K562 (cell line): Measurements from ENCODE around the gene CLIC5. TPM values are rescaled to one million over a fixed set of nuclear protein-coding genes. Genes with fewer than 3 reads are reported as not detected.

Experiments
- ATAC-seq: fragments of 200-7000 bp; cut with Tn5 transposase; 3 replicates; pipeline ENCODE4 v1.9.1; 2020; ENCODE audit warnings: moderate library complexity
- BruUV-seq: library from RNA; stranded (reverse); fragments of 400-500 nt; replicated peaks from 2 replicates; lab custom pipeline; 2021; lab: Mats Ljungman, UMichigan
- CTCF ChIA-PET: fragments of 300-600 bp; formaldehyde crosslinking; extraction: SDS; loops from one replicate; lab custom pipeline; 2021; ENCODE audit warnings: low intra/inter-chr PET ratio; lab: Yijun Ruan, JAX
- POLR2A ChIA-PET: fragments of 300-600, 350-650 bp; sonication (Branson Sonifier 250); formaldehyde crosslinking; extraction: SDS; loops from one replicate; lab custom pipeline; 2021; ENCODE audit warnings: antibody characterized with exemption, inconsistent platforms; lab: Yijun Ruan, JAX
- DNase-seq, 4 experiments: peaks; one replicate each; pipeline versions ENCODE4 v3.0.0 to v3.0.0-alpha.2; 2011 to 2018; ENCODE audit warnings: low spot score in 3 of 4, mixed read lengths in 3 of 4; ENCODE audit errors: extremely low read depth in 1 of 4
- FAIRE-seq: peaks from 2 replicates; lab custom pipeline; 2011; peaks lifted over from hg19 to GRCh38; lab: Jason Lieb, UNC
- H2AFZ ChIP-seq: 2 replicates; pipeline ENCODE4 v1.6.0; 2011; ENCODE audit warnings: low read depth, low read length, control low read depth, inconsistent platforms
- H3K27ac ChIP-seq: fragments of 200-600 bp; 3 replicates; pipeline ENCODE4 v1.8.0; 2011; ENCODE audit warnings: low read depth, mild to moderate bottlenecking, control low read depth, inconsistent platforms, low read length, moderate library complexity, mixed read lengths; ENCODE audit errors: extremely low read depth
- H3K27me3 ChIP-seq, 2 experiments: fragments of 300-600 bp in 1 of 2; 2 replicates in 1 of 2; 3 replicates in 1 of 2; pipeline versions ENCODE4 v1.6.0 to v1.8.0; 2011; ENCODE audit warnings: inconsistent platforms in 2 of 2, low read length in 2 of 2, mild to moderate bottlenecking in 1 of 2, mixed read lengths in 1 of 2, moderate library complexity in 1 of 2; ENCODE audit not compliant: control insufficient read depth in 2 of 2, insufficient read depth in 2 of 2
- H3K36me3 ChIP-seq: fragments of 300-600 bp; 3 replicates; pipeline ENCODE4 v1.8.0; 2011; ENCODE audit warnings: mild to moderate bottlenecking, low read length, inconsistent platforms; ENCODE audit not compliant: control insufficient read depth, insufficient read depth
- H3K4me1 ChIP-seq, 2 experiments: fragments of 200-600 bp in 1 of 2; replicated peaks in 1 of 2; 2 replicates in 1 of 2; 3 replicates in 1 of 2; pipeline versions ENCODE4 v1.5.1 to v1.8.0; 2011; ENCODE audit warnings: inconsistent platforms in 2 of 2, low read length in 2 of 2, mild to moderate bottlenecking in 1 of 2, mixed read lengths in 1 of 2, moderate library complexity in 1 of 2; ENCODE audit not compliant: control insufficient read depth in 2 of 2, insufficient read depth in 2 of 2
- H3K4me2 ChIP-seq: 2 replicates; pipeline ENCODE4 v1.6.1; 2011; ENCODE audit warnings: low read length, control low read depth, inconsistent platforms, mixed read lengths; ENCODE audit not compliant: insufficient read depth
- H3K4me3 ChIP-seq: fragments of 200-600 bp; sonication (generic), shearing (Covaris generic); 2 replicates; pipeline ENCODE4 v1.5.1; 2016; ENCODE audit warnings: control low read depth, inconsistent platforms
- H3K79me2 ChIP-seq: fragments of 200-600 bp; 3 replicates; pipeline ENCODE4 v1.8.0; 2011; ENCODE audit warnings: low read length, inconsistent platforms; ENCODE audit not compliant: control insufficient read depth, insufficient read depth
- H3K9ac ChIP-seq, 2 experiments: 2 replicates each; pipeline versions ENCODE4 v1.6.0 to v1.6.1; 2011; ENCODE audit warnings: low read depth in 2 of 2, low read length in 2 of 2, control low read depth in 1 of 2, inconsistent platforms in 1 of 2, mild to moderate bottlenecking in 1 of 2, mixed read lengths in 1 of 2; ENCODE audit not compliant: insufficient read depth in 1 of 2
- H3K9me1 ChIP-seq: one replicate; pipeline ENCODE4 v1.6.0; 2011; ENCODE audit warnings: inconsistent platforms, mild to moderate bottlenecking, low read length, moderate library complexity; ENCODE audit not compliant: control insufficient read depth, insufficient read depth
- H3K9me3 ChIP-seq: replicated peaks from 2 replicates; pipeline ENCODE4 v1.5.1; 2011; ENCODE audit warnings: low read depth, low read length, inconsistent platforms; ENCODE audit not compliant: control insufficient read depth, insufficient read depth
- H4K20me1 ChIP-seq: replicated peaks from 2 replicates; pipeline ENCODE4 v1.6.1; 2011; ENCODE audit warnings: low read length, inconsistent platforms, mixed read lengths; ENCODE audit not compliant: control insufficient read depth, insufficient read depth
- ADNP ChIP-seq: fragments of 200-800 bp; sonication (Bioruptor generic); IDR thresholded peaks from 2 replicates; pipeline ENCODE4 v1.6.1; 2016; ENCODE audit warnings: missing genetic modification characterization, missing compliant biosample characterization
- AFF4 ChIP-seq: sonication (generic); formaldehyde crosslinking; IDR thresholded peaks from 2 replicates; pipeline ENCODE4 v1.8.0; 2023; ENCODE audit warnings: mild to moderate bottlenecking, missing genetic modification reagents
- CHD2 ChIP-seq: IDR thresholded peaks from 2 replicates; pipeline ENCODE4 v1.6.1; 2011; ENCODE audit warnings: low read depth, low read length
- NFE2 ChIP-seq: IDR thresholded peaks from 2 replicates; pipeline ENCODE4 v1.6.1; 2014; ENCODE audit warnings: antibody characterized with exemption, low read depth
- RBM14 ChIP-seq: fragments of 200-400 bp; formaldehyde crosslinking; IDR thresholded peaks from 2 replicates; pipeline ENCODE4 v1.6.1; 2018; ENCODE audit warnings: low read depth, mild to moderate bottlenecking, low read length, moderate library complexity, borderline replicate concordance; ENCODE audit not compliant: insufficient read depth
- STAT5B ChIP-seq: fragments of 250-450 bp; sonication (Bioruptor Pico); IDR thresholded peaks from 2 replicates; pipeline ENCODE4 v1.8.0; 2021; ENCODE audit warnings: mild to moderate bottlenecking, inconsistent platforms
- ZNF12 ChIP-seq: sonication (generic); formaldehyde crosslinking; IDR thresholded peaks from 2 replicates; pipeline ENCODE4 v1.4.0; 2020; ENCODE audit warnings: mild to moderate bottlenecking, missing genetic modification reagents
- WGBS: fragments of 100-300 bp; shearing (Covaris generic); methylation state at CpG from one replicate; pipeline ENCODE4 v1.1.6; 2016; ENCODE audit warnings: low coverage, mixed read lengths; ENCODE audit not compliant: insufficient coverage; ENCODE audit errors: missing lambda C conversion rate; 5-methylcytosine and 5-hydroxymethylcytosine counted together
- in situ Hi-C: fragments of 300-500 bp; cut with MboI; formaldehyde crosslinking; loops from 4 replicates; pipeline ENCODE4 v1.15.0; 2018; ENCODE audit warnings: inconsistent platforms, mixed read lengths
- intact Hi-C: fragments of 100-400 bp; cut with micrococcal nuclease; formaldehyde crosslinking; loops from 2 replicates; pipeline ENCODE4 v1.14.2; 2022
- polyA plus RNA-seq, 8 experiments: library from polyadenylated mRNA; depleted of rRNA in 4 of 8; stranded (reverse) in 5 of 8; unstranded in 3 of 8; fragments of >200 nt; fragmentation: Nextera tagmentation in 2 of 8; fragmentation: Illumina TruSeq in 1 of 8; extraction: Ambion mirVana in 2 of 8; extraction: Trizol in 1 of 8; gene quantifications; 2 replicates each; pipeline versions ENCODE4 v1.2.1 to v1.2.3, GENCODE V29; 2011 to 2014; ENCODE audit warnings: inconsistent platforms in 1 of 8, missing spikeins in 1 of 8
- total RNA-seq, 7 experiments: library from RNA; depleted of rRNA in 6 of 7; stranded (reverse); fragments of >200 nt in 6 of 7; fragmentation: Illumina TruSeq in 2 of 7; extraction: Trizol in 2 of 7; gene quantifications; 2 replicates each; pipeline versions ENCODE4 v1.2.1 to v1.2.3, GENCODE V29; 2011 to 2021; ENCODE audit warnings: low replicate concordance in 1 of 7
- TF ChIP-seq, protein P1 (sequence below), 2 experiments: fragments of 450-650 bp; IDR thresholded peaks; 2 replicates each; pipeline ENCODE4 v1.6.1; 2018; ENCODE audit warnings: mild to moderate bottlenecking in 2 of 2, low read depth in 1 of 2; ENCODE audit not compliant: partially characterized antibody in 2 of 2
- TF ChIP-seq, protein P2 (sequence below): sonication (generic); formaldehyde crosslinking; IDR thresholded peaks from 2 replicates; pipeline ENCODE4 v1.4.0; 2020; ENCODE audit warnings: mild to moderate bottlenecking, missing genetic modification reagents

Gene CLIC5
- total and polyA plus RNA-seq, 9 of the 15 experiments (the other 6 are each of a cell fraction or from before 2014, with no cell fraction given), result 0.31 TPM; not detected in 8

GRCh38 chr6:45964300-45964699 is 51.4 kb downstream of the CLIC5 start:
- no peak for DNase-seq
- no TSS peak for BruUV-seq
- no peaks in the 10 kb centered on the region for H3K9me3 ChIP-seq
- no peak overlapping the region for H3K4me3 ChIP-seq
- no peak for ATAC-seq
- H3K4me2 ChIP-seq, result no peak overlapping the region
- no peak overlapping the region for H3K9ac ChIP-seq
- intact Hi-C loops, result no loop called here
- ChIA-PET POLR2A (interaction anchor here (0.6 kb wide), 1 partner anchor 34 kb away, joined by 3 read pairs; no protein-coding TSS in a partner anchor), CTCF (no interaction called here)
- H3K27ac ChIP-seq, result no peak overlapping the region
- TF ChIP-seq ZNF12 (CRISPR knock-in tag) (no peak), NFE2 (no peak), ADNP (tag) (no peak), RBM14 (no peak), STAT5B (CRISPR knock-in tag) (no peak), AFF4 (CRISPR knock-in tag) (no peak), CHD2 (no peak)
- TF ChIP-seq, protein P1, sequence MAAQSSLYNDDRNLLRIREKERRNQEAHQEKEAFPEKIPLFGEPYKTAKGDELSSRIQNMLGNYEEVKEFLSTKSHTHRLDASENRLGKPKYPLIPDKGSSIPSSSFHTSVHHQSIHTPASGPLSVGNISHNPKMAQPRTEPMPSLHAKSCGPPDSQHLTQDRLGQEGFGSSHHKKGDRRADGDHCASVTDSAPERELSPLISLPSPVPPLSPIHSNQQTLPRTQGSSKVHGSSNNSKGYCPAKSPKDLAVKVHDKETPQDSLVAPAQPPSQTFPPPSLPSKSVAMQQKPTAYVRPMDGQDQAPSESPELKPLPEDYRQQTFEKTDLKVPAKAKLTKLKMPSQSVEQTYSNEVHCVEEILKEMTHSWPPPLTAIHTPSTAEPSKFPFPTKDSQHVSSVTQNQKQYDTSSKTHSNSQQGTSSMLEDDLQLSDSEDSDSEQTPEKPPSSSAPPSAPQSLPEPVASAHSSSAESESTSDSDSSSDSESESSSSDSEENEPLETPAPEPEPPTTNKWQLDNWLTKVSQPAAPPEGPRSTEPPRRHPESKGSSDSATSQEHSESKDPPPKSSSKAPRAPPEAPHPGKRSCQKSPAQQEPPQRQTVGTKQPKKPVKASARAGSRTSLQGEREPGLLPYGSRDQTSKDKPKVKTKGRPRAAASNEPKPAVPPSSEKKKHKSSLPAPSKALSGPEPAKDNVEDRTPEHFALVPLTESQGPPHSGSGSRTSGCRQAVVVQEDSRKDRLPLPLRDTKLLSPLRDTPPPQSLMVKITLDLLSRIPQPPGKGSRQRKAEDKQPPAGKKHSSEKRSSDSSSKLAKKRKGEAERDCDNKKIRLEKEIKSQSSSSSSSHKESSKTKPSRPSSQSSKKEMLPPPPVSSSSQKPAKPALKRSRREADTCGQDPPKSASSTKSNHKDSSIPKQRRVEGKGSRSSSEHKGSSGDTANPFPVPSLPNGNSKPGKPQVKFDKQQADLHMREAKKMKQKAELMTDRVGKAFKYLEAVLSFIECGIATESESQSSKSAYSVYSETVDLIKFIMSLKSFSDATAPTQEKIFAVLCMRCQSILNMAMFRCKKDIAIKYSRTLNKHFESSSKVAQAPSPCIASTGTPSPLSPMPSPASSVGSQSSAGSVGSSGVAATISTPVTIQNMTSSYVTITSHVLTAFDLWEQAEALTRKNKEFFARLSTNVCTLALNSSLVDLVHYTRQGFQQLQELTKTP (IDR thresholded peaks at IDR 0.05; ENCODE audit: low read depth in 1 of 2, partially characterized antibody in 2 of 2), result no peak
- TF ChIP-seq, protein P2, sequence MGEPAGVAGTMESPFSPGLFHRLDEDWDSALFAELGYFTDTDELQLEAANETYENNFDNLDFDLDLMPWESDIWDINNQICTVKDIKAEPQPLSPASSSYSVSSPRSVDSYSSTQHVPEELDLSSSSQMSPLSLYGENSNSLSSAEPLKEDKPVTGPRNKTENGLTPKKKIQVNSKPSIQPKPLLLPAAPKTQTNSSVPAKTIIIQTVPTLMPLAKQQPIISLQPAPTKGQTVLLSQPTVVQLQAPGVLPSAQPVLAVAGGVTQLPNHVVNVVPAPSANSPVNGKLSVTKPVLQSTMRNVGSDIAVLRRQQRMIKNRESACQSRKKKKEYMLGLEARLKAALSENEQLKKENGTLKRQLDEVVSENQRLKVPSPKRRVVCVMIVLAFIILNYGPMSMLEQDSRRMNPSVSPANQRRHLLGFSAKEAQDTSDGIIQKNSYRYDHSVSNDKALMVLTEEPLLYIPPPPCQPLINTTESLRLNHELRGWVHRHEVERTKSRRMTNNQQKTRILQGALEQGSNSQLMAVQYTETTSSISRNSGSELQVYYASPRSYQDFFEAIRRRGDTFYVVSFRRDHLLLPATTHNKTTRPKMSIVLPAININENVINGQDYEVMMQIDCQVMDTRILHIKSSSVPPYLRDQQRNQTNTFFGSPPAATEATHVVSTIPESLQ (CRISPR knock-in tag), result no peak
- H4K20me1 ChIP-seq, result no peaks in the 10 kb centered on the region
- no peak overlapping the region for H2AFZ ChIP-seq
- no peaks in the 10 kb centered on the region for H3K36me3 ChIP-seq
- 0% methylated on average over 2 of the region's 2 CpGs for WGBS
- no peak for FAIRE-seq
- H3K27me3 ChIP-seq, result 0 out of 5 replicates have a peak, but pooled peaks cover 0 to 5% of the 10 kb centered on the region in 2 experiments
- H3K79me2 ChIP-seq, result no peaks in the 10 kb centered on the region
- no peaks in the 10 kb centered on the region for H3K4me1 ChIP-seq
- H3K9me1 ChIP-seq, result no peaks in the 10 kb centered on the region
- in situ Hi-C loops, result no loop called here
